Measurements from ENCODE around the gene ADGRE3. TPM values are rescaled to one million over a fixed set of nuclear protein-coding genes. Genes with fewer than 3 reads are reported as not detected.

Gene ADGRE3
- total RNA-seq, 1 experiment from 2014 or later: not detected

- Histone ChIP-seq H3K27ac (ENCODE audit: low read depth, low read length, poor library complexity, severe bottlenecking) (no peak overlapping the region), H3K9me3 (ENCODE audit: low read depth, low read length, poor library complexity, severe bottlenecking) (peaks cover 3% of the 10 kb centered on the region), H3K4me1 (ENCODE audit: insufficient read depth, low read length, poor library complexity, severe bottlenecking) (no peaks in the 10 kb centered on the region), H3K27me3 (replicated peaks; ENCODE audit: insufficient read depth, low read depth, low read length, poor library complexity) (peaks cover 44% of the 10 kb centered on the region), H3K36me3 (ENCODE audit: insufficient read depth, low read length, poor library complexity, severe bottlenecking) (no peaks in the 10 kb centered on the region), H3K4me3 (ENCODE audit: low read depth, low read length, poor library complexity, severe bottlenecking) (no peak overlapping the region)
- POLR2A ChIA-PET (ENCODE audit: low non-redundant PET): no interaction called here
- TF ChIP-seq CTCF (conservative IDR thresholded peaks at IDR 0.05; ENCODE audit: low read depth, low read length) (no peak), EZH2 (IDR thresholded peaks at IDR 0.05; ENCODE audit: borderline replicate concordance, low read depth, low read length, poor library complexity, severe bottlenecking) (no peak)
- intact Hi-C loops (cut with micrococcal nuclease; ENCODE audit: unreplicated experiment): loop anchor here (10.0 kb wide), 1 partner anchor 335 kb away; no protein-coding TSS in a partner anchor
- BruUV-seq (replicated peaks): no TSS peak
- no peak for DNase-seq (ENCODE audit: low spot score)
- CTCF ChIA-PET: no interaction called here
These were observed 4.7 kb downstream of the ADGRE3 start for GRCh38 chr19:14669940-14670339.

- POLR2A ChIA-PET (ENCODE audit: low non-redundant PET): no interaction called here
- intact Hi-C loops (cut with micrococcal nuclease; ENCODE audit: unreplicated experiment): loop anchor here (10.0 kb wide), 1 partner anchor 327 kb away; no protein-coding TSS in a partner anchor
- BruUV-seq (replicated peaks): no TSS peak
- no peaks in the 10 kb centered on the region for H3K27me3 ChIP-seq (replicated peaks; ENCODE audit: insufficient read depth, low read depth, low read length, poor library complexity)
- DNase-seq (ENCODE audit: low spot score): no peak
- no peak overlapping the region for H3K4me3 ChIP-seq (ENCODE audit: low read depth, low read length, poor library complexity, severe bottlenecking)
- no peaks in the 10 kb centered on the region for H3K36me3 ChIP-seq (ENCODE audit: insufficient read depth, low read length, poor library complexity, severe bottlenecking)
- H3K4me1 ChIP-seq (ENCODE audit: insufficient read depth, low read length, poor library complexity, severe bottlenecking): no peaks in the 10 kb centered on the region
- CTCF ChIA-PET: no interaction called here
- no peak overlapping the region for H3K27ac ChIP-seq (ENCODE audit: low read depth, low read length, poor library complexity, severe bottlenecking)
- no peaks in the 10 kb centered on the region for H3K9me3 ChIP-seq (ENCODE audit: low read depth, low read length, poor library complexity, severe bottlenecking)
- TF ChIP-seq EZH2 (IDR thresholded peaks at IDR 0.05; ENCODE audit: borderline replicate concordance, low read depth, low read length, poor library complexity, severe bottlenecking): no peak
- no peak for TF ChIP-seq CTCF (conservative IDR thresholded peaks at IDR 0.05; ENCODE audit: low read depth, low read length)
These were observed 13.2 kb downstream of the ADGRE3 start for GRCh38 chr19:14661372-14661924.

GRCh38 chr19:14659874-14660489, 14.7 kb downstream of the ADGRE3 start:
- Histone ChIP-seq H3K9me3 (ENCODE audit: low read depth, low read length, poor library complexity, severe bottlenecking) (no peaks in the 10 kb centered on the region), H3K4me3 (ENCODE audit: low read depth, low read length, poor library complexity, severe bottlenecking) (no peak overlapping the region), H3K4me1 (ENCODE audit: insufficient read depth, low read length, poor library complexity, severe bottlenecking) (no peaks in the 10 kb centered on the region), H3K27me3 (replicated peaks; ENCODE audit: insufficient read depth, low read depth, low read length, poor library complexity) (peaks cover under 1% of the 10 kb centered on the region), H3K27ac (ENCODE audit: low read depth, low read length, poor library complexity, severe bottlenecking) (no peak overlapping the region), H3K36me3 (ENCODE audit: insufficient read depth, low read length, poor library complexity, severe bottlenecking) (no peaks in the 10 kb centered on the region)
- TF ChIP-seq EZH2 (IDR thresholded peaks at IDR 0.05; ENCODE audit: borderline replicate concordance, low read depth, low read length, poor library complexity, severe bottlenecking) (no peak), CTCF (conservative IDR thresholded peaks at IDR 0.05; ENCODE audit: low read depth, low read length) (no peak)
- DNase-seq (ENCODE audit: low spot score): no peak
- BruUV-seq (replicated peaks): no TSS peak
- intact Hi-C loops (cut with micrococcal nuclease; ENCODE audit: unreplicated experiment): loop anchor here (10.0 kb wide), 1 partner anchor 325 kb away; no protein-coding TSS in a partner anchor
- ChIA-PET POLR2A (ENCODE audit: low non-redundant PET) (no interaction called here), CTCF (no interaction called here)
